ENCODE measurements around the gene IQSEC1.

The IQSEC1 gene

DNA sequence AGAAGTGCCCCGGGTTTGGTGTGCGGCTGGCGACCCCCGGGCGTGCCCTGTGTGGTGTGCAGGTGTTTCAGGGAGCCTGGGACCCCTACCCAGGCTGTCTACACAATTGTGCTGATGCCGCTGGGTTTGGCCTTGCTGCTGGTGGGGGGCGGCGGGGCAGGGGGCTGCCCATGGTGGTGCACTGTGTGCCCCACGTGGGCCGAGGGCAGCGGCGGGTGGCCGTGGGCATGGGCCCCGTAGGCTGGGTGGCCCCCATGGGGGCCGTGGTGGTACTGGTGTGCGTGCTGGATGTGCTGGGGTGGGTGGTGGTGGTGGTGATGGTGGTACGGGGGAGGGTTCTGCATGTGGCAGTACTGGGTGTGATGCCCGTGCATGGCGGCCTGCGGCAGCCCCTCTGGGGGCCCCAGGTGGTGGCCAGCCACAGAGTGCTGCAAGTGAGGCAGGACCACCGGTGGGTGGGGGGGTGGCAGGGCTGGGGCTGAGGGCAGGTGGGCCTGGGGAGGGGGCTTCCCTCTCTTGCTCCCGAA is 172.3 kb downstream of the IQSEC1 start:
- DNase-seq, result no peak

DNA sequence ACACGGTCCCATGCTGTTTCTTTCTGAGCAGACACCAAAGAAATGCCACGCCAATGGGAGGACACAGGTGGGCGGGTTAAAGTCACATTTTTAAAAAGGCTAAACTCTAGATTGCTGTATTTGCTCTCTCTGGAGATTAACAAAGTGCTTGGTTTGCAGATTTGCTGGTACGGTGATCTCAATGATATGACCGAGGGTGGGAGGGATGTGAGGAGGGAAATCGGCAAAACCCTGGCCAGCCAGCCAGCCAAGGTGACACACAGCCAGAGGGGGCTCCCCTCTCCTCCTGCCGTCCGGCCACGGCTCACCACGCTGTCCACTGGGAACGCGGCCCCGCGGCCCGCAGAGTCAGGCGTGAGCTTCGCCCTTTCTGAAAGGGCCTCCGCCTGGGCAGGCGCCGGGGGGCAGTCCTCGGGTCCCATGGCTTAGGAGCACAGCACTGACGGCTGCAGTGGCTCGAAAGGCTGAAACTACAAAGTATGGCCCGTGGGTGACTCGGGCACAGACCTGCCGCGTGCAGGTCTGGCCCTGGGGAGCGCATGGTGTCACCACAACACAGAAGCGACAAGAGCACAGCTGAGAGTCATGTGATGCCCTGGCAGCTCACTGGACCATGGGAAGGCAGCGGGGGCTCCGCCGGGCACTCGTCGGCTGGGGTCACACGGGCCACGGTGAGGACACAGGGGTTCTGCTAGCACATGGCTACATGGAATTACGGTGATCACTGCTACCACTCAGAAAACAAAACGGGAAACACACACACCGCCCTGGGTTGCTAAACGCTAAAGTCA is 174.1 kb downstream of the IQSEC1 start:
- DNase-seq, result no peak

DNA sequence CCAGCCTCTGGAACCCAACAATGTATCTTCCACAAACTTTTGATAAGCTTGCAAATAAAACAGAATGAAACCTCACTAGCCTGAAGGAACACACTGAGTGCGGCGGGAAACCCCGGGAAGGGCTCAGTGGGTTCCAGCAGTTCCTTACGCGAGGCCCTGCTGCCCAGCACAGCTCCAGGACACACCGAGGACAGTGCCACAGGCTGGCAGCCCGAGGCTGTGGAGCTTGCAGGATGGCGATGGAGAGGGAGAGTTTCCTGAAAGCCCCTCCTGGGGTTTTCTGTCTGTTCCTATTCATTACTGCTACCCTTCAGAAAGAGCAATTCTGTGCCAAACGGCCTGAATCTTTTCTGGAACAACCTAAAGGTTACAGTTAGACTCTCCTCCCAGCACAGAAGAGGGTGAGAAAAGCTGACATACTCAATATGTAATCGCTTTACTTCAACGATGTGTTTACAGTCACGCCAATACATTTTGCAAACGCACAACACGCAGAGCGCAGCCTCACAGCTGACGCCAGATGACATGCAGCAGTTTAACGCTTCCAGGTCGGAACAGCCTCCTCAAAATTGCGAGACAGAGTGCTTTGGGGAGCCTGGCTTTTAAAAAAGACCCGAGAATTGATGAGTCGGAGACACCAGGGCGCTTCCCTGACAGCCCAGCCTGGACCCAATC is 174.8 kb downstream of the IQSEC1 start:
- DNase-seq, result no peak

DNA sequence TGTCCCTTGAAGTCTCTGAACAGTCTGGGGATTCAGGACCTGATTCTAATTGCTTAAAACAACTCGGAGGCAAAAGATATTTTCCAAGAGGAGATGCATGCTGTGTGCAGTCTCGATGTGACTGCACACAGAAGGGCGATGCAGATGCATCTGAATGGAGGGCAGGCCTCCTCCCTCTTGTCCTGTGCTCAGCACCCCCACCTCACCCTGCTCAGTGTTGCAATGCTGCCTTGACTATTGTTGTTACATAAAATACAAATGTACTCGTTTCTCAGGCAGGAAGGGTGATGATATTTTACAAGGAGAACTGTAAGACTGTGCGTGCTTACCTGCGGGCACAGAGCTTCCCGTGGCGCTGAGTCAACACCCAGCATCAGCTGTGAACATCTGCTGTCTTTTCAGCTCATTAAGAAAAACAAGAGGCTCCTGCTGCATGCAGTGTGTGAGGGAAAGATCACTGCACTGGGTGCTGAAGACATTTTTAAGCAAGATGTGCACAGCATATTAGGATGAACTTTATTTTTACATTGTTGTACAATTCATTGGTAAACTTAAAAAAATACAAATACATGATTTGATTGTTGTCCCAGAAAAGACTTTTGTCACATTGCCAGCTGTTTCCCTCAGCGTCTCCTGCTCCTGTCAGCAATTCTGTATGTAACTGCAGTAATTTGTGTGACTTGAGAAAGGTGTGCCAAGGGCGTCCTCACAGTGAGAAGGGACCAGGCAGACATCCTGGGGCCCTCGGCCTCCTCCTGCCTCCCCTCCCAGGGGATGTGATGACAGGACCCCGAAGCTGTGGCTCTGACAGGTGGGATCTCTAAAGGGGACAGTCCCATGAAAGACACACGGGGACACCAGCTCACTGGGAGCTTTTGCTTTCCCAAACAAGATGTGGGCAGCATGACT is 175.6 kb downstream of the IQSEC1 start:
- no peak for DNase-seq

DNA sequence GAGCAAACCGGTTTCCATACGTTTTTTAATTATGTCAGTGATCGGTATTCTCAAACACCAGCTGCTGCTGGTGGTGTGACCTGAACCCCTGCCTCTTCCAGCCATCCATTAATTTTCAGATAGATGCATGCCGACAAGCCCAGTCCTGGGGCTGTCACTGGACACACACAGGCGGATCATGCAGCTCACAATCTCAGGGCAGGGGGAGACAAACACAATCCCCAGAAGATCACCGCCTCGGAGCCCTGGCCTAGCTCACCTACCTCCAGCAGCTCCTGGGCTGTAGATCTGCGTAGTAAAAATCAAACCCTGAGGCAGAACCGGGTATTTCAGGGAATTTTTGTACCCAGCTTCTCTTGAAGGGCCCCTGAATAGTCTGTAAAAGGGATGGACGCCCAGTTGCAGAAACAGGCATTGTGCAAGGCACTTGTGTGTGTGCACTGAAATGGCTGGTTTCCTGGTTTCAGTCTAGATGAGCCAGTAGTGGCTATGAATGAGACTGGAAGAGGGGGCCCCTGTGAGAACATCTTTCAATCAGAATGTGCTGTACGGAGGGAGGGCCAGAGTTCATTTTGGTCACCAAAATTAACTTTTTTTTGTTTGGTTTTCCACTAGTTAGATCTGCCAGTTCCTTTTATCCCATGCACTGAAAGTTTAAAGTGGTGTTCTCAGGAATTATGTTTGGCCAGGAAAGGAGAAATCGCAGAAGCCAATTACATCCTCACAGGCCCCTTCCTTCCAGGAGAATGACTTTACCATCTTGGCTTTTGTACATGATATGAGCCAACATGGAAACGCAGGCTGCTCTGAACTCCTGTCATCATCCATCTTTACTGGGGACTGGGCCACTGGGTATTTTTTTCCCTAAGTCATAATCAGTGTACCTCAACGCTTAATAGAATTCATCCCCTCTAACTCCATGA is 176.9 kb downstream of the IQSEC1 start:
- no peak for DNase-seq

DNA sequence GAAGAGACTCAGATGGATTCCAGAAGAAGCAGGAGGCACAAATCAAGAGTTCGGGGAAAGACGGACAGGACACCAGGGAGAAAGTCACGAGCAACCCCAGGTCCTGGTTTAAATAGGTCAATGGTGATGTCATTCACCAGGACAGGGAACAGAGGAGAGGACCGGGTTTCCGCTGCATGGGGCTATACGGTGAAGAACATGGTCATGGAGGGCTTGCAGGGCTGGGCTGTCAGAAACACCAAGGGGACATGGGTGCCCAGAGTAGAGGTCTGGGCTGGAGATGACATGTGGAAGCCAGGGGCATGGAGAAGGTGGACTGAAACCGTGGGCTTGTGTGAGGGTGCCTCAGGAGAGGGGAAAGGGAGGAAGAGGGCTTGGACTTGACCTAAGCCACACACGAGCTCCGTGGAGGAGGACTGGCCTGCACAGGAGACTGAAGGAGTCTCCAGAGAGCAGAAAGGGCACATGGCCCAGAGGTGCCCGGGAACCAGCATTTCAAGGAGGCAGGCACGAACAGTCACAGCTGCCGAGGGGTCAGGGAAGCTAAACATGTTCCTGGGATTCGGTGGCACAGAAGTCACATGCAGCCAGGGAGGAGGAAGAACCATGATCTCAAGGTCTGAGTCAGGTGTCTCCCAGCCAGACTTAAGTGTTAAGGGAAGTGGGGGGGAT is 177.7 kb downstream of the IQSEC1 start:
- no peak for DNase-seq

DNA sequence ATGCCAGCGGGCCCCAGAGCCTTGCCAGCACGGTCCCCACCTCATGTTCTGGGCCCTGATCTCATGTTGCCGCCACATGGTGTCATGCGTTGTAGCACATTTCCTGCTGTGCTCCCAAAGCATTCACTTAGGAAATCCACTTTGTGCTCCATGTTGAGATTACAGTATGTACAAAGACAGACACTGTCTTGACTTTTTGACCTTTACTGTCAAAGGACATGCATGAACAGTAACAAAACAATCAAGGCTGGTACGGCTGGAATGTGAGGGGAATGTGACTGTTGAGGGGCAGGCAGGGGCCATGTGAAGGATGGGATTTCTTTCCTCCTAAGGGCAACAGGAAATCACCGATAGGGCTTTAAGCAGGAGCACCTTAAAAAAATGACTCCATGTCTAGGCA is 178.6 kb downstream of the IQSEC1 start:
- DNase-seq, result no peak

DNA sequence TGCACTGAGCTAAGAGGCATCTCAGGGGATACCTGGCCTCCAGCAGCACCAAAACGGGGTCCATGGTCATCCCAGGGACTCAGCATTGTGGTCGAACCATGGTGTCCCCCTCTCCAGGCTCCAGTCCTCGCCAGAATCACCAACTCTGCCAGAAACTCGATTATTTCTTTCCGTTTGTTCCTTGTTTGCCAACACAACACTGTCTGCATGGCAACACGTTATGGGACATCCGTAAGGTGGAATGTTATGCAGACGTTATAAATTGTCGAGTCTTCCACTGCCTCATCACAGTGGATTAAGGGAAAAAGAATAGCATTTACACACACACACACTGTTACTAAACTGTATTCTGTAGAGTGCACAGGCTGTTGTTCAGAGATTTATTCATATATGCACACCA is 179.4 kb downstream of the IQSEC1 start:
- DNase-seq, result no peak

DNA sequence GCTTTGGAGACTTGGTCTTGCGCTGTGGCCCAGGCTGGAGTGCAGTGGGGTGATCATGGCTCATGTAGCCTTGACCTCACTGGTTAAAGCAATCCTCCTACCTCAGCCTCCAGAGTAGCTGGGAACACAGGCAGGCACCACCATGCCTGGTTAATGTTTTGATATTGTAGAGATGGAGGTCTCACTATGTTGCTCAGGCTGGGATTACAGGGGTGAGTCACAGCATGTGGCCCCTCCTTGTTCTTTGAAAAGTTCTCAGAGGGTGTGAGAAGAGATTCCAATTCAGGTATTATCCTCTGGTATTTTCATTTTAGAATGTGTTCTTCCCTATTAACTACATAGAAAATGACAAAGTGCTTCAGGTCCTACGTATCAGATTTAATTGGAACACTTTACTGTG is 180.0 kb downstream of the IQSEC1 start:
- DNase-seq, result no peak

DNA sequence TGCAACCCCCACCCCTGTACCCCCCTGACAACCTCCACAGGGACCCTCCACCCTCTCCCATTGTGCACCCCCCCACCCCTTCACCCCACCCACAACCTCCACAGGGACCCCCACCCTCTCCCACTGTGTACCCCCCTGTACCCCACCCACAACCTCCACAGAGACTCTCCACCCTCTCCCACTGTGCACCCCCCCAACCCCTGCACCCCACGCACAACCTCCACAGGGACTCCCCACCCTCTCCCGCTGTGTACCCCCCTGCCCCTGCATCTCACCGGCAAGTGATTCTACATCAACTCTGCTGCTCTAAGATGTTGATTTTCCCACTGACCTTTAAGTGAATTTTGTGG is 180.4 kb downstream of the IQSEC1 start:
- no peak for DNase-seq

DNA sequence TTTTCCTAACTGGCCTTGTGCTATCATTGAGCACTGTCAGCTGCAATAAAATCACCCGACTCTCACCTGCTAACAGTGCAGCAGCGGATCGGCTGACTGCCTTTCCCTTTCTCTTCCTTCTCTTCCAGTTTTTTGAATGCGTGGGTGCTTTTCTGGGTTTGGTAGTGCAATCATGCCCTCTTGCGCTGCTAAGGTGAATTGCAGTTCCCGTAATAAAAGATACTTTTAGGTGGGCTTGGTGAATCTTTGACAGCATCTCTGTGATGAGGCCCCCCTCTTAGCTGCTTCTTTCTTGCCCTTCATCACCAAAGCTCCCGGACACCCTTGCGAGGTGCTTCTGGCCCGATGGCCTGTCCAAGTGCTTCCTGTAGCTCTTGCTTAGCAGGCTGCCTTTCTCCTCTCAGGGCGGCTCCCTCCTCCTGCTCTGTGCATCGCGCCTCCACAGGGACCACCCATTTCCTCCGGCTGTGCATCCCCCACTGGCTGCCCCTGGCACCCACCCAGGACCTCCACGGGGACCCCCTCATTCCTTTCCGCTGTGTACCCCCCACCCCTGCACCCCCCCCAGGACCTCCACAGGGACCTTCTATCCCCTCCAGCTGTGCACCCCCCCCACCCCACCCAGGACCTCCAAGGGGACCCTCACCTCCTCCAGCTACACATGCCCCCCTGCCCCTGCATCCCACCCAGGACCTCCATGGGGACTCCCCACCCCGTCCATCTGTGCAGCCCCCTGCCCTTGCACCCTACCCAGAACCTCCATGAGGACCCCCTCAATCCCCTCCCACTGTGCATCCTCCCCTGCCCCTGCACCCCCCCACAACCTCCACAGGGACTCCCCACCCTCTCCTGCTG is 181.0 kb downstream of the IQSEC1 start:
- DNase-seq, result no peak

DNA sequence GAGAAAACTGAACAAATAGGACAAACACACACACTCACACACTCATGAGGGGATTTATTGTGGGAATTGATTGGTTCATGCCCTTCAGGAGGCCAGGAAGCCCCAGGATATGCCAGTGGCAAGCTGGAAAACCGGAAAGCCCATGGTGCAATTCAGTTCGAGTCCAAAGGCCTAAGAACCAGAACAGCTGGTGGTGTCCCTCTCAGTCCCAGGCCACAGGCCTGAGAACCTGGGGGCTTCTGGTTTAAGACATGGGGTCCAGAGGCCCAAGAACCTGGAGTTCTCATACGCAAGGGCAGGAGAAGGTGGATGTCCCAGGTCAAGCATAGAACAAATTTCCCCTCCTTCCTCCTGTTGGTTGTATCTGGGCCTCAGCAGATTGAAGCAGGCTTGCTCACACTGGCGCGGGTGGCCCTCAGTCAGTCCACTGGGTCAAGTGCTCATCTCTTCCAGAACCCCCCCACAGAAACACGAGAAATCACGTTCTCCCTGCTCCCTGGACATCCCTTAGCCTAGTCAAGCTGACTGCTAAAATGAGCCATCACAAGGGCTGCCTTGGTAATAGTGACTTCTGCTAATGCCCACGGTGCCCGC is 181.7 kb downstream of the IQSEC1 start:
- DNase-seq, result no peak

DNA sequence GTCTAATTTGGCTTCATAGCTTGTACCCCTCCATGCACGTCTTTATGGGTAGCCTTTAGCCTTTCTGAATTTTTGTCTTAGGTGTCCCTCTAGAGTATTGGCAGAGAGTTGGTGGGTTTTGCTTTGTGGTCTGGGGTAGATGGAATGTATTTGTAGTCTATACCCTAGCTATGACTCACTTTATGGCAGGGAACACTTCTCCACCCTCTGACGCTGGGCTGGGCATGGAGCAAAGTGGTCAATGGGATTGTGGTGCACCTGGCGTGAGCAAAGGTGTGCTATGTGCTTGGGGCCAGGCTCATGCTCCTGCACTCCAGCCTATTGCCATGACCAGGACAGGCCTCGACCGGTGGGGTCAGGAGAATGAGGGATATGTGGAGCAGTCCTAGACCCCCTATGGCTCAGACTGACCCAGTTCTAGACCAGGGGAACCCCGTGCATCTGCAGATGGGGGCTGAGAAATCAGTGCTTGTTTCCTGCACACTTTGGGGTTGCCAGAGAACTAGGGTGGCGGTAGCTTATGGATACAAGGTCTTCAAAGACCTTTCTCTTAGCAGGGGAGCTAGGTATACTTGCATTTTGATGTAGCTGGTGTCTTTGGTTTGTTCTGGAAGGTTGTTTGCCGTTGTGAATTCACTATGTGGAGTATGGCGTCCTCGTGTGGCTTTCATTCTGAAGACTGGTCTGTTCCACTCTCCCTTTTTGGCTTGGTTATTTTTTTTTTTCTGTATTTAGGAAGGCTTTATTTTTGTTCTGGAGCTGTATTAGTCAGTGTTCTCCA is 182.4 kb downstream of the IQSEC1 start:
- no peak for DNase-seq

DNA sequence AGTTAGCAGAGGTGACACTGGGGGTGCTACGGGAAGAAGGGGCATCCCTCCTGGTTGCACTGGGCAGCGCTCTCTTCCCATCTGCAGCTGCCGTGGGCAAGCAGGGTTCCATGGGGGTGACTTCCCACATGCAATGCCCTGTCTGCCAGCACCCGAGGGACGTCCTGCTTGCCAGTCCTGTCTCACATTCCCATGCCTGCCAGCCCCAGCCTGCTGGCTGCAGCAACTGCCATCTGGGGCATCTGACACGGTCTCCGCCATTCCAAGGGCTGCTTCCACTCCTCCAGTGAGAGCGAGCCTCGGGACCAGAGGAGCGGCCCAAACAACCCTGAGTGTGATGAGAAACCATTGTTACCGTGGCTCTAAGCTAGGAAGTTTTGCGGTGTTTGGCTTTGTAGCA is 186.5 kb downstream of the IQSEC1 start:
- no peak for DNase-seq

DNA sequence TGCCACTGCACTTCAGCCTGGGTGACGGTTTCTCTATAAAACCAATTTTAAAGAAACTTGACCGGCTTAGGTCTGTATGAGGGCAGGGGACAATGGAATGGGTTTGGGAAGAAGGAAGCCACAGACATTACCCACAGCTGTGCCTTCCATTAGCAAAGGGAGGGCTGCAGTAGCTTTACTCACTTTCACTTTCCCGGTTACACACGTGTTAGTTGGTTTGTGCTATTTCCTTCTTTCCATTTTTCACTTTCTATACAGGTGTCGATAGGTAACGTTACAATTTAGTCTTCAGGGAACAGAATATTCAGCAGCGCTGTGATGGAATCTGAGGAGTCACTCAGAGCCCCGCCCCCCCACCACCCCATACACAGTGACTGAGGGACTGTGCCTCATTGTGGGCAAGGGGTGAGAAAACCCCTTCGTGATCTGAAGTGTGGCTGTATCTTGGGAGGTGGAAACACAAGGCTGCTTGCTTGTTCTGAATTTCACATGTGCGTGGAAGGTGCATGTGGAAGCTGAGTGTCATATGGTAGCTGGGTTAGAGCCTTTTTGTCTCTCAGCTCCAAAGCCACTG is 187.0 kb downstream of the IQSEC1 start:
- DNase-seq, result no peak

DNA sequence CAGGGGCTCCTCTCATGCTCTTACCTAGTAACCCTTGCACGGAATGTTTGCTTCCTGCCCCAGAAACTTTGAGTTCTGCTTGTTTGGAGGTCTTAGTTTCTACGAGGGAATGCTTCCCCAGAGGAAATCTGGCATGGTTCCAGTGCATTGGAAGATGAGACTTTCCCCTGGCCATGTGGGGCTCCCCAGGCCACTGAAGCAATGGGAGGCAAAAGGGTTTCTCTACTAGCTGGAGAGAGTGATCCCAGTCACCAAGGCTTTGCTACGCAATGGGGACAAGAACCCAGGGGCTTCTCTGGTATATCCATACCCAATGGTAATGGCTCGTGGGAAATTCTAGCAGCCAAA is 187.7 kb downstream of the IQSEC1 start:
- no peak for DNase-seq

DNA sequence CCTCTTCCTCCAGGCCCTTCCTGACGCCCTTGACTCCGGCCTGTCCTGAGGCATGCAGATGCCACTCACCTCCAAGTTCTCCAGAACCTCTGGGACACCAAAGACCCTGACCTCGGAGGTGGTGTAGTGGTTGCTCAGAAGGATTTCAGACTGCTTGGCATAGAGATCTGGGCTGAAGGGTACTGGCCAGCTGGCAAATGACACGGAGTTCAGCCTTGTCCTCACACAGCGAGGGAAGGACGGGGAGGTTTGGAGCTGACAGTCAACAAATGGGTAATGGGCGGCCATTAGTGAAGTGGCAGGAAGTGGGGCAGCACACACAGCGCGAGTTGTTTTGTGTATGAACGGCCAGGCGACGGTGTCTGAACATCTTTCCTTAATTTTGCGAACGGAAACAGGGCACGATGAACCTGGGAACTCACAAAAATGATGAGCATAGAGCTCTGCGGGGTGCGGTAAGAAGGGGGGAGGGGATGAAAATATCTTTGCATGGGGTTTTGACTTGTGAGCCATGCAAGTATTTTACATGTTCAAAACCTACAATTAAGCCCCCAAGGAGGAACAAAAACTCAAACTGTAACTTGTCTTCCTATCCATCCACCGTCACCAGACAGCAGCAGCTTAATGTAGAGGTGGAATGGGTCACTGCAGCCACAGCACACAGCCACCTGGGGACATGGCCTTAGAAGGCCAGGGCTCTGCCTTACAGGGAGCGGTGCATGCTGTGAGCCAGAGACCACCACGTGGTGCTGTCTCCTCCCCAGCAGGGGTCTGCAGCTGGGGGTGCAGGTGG is 188.2 kb downstream of the IQSEC1 start:
- DNase-seq, result no peak

DNA sequence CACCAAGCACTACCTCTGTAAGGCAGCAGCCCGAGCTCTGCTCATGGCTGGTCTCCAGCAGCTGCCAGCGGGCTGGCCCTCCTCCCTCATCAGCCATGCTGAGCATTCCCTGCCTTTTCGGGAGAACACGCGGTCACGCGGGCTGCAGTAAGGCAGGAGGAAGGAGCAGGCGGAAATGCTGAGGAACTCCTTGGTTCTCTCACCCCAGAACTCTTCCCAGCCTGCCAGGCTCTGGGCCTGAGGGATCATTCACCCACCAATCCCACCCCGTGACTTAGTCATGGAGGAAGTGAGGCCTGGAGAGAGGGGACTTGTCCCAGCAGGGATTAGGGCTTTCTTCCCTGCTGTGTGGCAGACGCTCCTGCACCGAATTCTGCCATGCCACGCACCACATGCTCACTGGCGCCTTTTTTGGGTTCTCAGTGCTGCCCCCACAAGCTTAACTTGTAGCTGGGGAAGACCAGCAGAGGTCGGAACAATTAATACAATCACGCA is 189.0 kb downstream of the IQSEC1 start:
- no peak for DNase-seq
